Left hindlimb (tissue), 1 donor: ENCODE measurements around the gene KAT6B.

Experiments used
- DNase-seq: peaks from one replicate; pipeline ENCODE4 v3.0.0-alpha.2; 2018

The KAT6B gene

DNA sequence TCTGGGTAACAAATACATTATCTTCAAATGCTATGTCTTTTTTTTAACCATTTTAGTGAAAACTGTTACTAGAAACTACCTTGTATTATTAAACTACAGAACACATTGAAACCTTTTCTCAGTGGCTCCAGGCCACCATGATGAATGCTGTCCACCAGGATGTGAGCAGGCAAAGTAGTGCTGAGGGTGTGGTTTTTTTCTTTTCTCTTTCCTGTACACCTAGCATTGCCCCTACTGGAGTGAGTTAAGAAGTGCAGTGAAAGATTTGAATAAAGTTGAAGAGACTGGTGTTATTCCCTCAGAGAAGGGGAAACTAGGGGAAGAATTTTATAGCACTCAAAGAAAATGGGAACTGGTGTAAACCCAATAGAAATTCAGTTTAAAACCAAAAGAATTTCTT, 165.0 kb downstream of the KAT6B start:
- no peak for DNase-seq

DNA sequence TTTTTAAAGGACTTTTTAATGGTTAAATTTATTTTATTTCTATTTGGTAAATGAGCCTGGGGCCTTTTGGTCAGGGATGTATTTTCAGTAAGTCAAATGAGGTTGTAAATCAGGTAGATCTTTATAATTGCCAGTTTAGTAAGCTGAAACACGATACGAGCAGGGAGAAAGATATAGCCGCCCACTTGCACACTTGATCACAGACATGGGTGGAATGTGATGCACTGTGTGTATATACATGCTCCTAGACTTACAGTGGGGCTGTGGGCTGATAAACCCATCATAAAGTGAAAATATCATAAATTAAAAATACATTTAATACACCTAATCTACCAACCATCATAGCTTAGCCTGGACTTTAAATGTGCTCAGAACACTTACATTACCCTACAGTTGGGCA, 165.7 kb downstream of the KAT6B start:
- no peak for DNase-seq

DNA sequence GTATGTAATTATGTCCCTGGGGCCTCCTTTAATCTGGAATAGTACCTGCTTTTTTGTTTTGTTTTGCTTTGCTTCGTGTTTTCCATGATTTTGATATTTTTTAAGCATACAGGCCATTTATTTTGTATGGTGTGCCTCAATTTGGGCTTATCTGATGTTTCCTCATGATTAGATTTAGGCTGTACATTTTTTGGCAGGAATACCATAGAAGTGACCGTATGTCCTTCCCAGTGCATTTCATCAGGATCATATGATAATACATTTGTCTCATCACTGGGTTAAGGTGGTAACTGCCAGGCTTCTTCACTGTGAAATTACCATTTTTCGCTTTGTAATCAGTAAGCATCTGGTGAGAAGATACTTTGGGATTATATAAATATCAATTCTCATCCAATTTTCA, 167.2 kb downstream of the KAT6B start:
- DNase-seq = no peak

DNA sequence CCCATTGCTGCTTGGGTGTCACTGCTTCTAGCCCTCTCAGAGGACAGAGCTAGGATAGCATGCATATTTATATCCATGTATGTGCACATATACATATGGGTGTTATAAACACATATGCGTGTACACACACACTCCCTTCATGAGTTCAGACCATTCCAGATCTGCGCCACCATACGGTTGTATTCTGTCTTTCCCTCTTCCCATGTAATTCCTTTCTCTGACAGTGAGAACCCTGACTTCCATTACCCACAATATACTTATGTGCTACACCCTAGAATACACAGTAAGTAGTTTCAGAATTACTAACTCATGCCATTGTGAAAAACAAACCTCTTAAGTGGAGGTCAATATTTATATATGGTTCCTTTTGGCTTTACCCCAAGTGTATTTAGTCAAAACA, 168.5 kb downstream of the KAT6B start:
- DNase-seq = no peak

DNA sequence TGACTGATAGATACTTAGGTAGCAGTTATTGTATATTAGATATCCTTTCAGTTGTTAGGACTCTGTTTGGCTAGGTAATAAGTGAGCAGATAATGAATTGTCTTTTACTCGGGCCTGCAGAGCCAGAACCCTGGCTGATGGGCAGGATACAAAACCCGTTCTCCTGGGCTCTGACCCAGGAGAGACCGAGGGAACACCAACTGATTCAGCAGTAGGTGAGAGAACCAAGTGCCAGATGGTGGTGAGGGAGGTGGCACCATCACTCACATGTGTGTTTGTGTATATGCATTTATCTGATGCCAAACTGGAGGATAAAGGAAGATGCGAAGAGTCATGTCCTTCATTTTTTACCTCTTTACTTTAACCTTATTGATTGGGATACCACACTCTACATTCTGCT, 169.4 kb downstream of the KAT6B start:
- DNase-seq = no peak

DNA sequence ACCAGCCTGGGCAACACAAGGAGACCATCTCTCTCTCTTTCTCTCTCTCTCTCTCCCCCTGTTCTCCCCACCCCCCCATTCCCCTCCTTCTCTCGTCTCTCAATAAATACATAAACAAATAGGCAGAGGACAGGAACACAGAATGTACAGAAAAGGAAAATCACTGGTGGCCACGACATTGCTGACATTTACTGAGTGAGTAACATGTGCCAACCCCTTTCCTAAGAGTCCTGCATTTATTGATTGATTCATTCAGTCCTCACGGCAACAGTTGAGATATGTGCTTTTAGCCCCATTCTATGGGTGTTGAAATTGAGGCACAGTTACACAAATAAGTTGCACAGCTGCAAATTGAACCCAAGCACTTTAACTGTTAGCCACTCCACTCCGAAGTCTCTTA, 170.8 kb downstream of the KAT6B start:
- no peak for DNase-seq

DNA sequence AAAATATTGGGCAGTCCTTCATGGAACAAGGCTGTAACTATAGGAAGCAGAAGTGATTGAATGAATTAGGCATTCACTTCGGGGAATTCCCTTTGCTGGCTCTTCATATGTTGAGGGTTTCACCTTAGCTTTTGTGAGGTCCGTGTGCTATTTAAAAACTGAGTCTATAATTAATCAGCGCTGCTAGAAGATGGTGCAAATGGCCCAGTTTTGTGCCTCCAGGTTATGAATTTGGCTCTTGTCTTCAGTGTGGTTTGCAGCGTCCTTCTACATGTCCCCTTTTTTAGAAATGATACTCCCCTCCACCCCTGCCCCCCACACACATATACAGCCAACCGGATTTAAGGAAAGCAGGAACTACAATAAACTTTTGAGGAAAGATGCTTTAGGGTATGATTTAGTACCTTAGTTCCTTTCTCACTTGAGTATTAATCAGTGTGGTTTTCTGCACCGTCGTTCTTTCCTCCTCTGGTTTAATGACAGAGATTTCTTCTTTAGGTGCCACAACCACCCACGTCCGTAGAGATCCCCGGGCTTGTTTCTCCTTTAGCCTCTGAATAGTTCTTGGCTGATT, 174.4 kb downstream of the KAT6B start:
- DNase-seq = no peak

DNA sequence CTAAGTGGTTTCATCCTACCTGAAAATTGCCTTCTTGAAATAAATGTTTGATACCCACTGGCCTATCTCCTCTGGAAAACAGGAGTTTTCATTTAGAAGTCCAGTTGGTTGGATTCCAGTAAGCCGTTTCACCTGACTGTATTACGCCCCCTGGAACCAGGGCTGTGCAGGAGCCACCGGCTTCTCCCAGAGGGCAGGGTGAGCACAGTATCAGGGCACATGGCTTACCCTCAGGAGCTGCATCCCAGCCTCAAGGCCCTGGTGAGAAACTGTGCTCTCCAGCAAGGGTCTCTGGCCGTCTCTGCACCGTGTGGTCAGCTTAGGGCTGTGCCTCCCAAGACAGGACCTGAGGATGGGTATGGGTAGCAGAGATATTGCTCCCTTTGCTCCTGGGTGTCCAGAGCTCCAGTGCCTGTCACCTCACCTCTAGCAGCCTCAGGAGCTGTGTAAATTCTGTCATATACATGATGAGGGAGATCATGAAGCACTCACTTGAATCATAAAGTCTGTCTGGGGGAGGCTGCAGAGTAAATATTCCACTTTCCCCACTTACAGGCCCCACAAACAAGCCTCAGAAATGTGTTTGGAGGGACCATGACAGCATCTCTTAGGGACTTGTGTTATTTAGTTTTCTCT, 175.4 kb downstream of the KAT6B start:
- DNase-seq = no peak

DNA sequence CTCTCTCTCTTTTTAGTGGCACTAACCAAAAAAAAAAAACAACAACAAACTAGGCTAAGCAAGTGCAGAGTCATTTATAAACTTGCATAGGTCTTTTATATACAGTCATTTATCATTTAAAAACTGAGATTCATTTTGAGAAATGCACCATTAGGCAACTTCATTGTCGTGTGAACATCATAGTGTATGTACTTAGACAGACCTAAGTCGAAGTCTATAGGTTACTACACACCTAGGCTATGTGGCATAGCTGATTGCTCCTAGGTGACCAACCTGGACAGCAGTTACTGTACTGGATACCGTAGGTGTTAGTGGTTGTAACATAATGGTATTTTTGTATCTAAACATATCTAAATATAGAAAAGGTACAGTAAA, 175.9 kb downstream of the KAT6B start:
- no peak for DNase-seq

DNA sequence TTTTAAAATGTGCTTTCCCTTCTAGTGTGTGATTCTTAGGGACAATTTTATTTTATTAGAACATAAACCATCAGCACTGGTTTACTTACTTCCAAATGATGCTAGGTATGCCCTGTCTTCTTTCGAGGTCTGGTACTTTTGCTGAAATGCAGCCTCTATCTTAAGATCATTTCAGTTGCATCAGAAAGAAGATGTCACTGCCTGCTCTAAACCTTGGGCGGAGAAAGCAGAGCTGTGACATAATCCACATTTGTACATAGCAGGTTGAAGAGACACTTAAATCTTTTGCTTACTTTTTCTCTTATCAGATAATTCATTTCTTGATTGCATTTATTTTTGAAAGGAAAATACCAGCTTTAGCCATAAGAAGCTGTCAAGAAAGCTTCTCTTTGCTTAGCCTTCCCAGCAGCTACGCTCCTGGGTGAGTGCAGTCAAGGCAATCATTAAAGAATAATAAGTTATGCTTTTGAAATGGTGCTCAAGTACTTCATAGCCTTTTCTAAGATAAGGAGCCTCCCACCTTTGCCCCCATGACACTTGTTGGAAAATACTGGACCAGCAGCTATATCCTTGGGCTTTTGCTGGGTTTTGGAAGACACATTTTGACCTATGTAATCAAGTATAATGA, 176.7 kb downstream of the KAT6B start:
- DNase-seq = no peak

DNA sequence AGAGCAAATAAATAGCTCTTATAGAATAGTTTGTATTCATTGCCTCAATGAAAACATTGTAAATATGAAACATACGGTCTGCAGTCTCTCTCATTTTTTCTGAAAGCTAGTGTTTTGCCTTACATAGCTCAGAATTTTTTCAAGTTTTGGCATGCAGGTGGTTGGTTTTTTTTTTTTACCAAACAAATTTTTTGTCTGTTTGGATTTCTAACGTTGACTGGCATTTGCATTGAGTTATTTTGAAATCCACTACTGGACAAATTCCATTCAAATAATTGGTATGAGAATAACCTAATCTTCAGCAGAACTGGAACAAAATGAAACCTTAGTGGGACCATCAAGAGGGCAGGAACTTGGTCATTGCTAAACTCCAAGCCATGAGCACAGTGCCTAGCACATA, 177.5 kb downstream of the KAT6B start:
- no peak for DNase-seq

DNA sequence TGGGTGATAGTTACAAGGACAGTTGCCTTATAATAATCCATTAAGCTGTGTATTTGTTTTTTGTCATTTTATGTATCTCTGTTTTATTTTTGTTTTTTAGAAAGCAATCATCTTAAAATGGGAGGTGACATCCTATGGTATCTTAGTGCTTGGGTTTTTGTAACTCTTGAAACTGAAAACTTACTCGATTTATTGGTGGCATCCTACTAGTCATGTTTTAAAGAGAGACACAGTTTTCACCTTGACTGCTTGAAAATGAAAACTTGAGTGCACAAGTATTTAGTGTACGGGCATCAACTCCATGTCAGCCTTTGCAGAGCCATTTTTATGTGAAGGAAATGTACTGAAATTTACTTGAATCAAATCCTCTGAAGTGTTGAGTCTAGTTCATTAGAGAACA, 181.2 kb downstream of the KAT6B start:
- no peak for DNase-seq

DNA sequence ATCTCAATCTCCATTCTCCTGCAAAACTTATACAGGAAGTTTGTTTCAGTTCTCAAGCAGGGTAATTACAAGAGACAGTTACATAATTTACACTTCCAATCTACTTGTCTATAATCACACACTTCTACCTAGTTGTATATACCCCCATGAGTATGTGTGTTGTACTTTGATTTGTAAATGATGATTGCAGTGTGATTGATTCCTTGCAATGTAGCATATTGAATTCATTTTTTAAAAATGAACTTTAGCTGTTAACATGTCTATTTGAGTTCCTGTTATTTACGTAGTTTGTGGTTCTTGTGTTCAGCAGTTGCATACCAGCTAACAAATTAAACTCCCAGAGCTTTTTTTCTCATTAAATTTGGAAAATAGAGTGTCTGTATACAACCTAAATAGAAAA, 182.6 kb downstream of the KAT6B start:
- no peak for DNase-seq

DNA sequence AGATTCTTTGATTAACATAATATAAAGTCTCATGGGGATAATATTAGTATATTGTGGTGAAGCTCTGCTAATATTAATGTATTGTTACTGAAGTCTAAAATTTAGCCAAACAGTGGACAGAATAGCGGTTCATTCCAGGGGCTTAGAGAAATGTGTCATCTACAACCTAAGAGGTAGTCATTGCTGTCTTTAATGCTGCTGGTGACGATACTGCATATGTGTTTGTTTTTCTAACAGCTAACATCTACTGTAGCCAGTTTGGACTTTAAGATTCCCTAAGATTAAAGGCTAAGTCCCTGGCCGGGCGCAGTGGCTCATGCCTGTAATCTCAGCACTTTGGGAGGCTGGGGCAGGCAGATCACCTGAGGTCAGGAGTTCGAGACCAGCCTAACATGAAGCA, 183.0 kb downstream of the KAT6B start:
- DNase-seq = no peak

DNA sequence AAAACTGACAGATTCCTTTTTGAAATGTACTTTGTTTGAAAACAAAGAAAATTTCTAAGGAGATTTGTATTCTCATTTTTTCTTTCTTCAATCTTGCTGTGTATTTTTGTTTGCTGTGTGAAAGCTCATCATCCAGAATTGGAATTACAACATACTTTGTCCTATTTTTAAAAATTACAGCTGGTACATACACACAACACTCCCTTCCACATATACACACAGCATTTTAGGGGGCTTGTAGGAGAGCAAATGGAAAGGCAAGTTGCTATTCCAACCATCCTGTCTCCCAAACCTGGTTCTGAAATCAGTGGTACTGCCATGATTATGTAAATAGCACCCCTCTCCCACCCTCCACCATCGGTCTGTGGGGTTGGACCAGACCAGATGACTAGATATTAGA, 184.0 kb downstream of the KAT6B start:
- DNase-seq = no peak

DNA sequence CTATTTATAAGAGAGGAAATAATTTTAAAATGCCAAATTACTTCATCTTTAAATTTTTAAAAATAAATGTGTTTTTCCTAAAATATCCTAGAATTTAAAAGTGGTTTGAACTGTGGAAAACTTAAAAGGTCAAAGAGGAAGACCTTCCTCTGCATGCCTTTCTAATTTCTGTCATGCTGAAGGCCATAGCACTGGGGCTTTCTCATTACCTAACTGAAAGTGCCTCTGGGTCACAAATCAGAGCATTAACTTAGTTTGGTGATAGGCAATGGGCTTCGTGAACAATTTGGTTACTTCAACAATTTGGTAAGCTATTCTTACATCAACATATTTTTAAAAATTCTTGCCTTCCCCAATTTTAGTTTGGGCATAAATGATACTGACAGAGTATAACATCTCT, 184.8 kb downstream of the KAT6B start:
- DNase-seq = no peak

DNA sequence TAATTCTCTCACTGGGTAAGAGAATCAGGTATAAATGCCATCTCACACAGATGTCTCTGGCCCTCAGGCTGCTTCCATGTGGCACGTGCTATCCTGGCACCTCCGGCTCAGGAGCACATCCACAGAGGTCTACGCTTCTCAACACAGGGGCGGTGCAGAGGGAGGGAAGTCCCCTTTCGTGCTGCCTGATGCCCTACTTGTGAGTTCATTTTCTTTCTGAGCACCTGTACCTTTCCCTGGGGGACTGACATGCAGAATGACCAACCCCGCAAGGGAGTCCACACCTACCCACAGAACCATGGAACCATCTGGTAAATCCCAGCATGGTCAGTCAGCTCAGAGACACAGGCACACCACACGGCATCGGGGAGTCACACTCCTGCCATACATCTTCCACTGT, 186.1 kb downstream of the KAT6B start:
- DNase-seq = no peak

DNA sequence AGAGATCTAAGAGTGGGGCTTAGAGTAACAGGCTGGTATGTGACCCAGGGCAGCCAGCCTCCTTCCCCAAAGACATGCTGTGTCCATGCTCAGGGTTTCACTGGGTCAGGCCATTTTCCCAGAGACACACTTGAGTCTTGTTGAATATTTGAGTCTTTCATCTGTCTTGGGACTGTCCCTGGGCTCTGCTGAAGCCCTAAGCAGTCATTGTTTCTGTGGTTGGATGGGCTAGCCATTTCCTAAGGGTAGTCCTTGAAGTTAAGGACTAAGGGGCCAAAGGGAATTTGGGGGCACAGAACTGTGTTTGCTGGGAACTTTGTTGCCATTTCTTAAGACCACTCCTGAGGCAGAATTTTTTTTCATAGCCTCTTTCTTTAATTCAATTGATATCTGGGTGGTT, 186.6 kb downstream of the KAT6B start:
- DNase-seq = no peak

DNA sequence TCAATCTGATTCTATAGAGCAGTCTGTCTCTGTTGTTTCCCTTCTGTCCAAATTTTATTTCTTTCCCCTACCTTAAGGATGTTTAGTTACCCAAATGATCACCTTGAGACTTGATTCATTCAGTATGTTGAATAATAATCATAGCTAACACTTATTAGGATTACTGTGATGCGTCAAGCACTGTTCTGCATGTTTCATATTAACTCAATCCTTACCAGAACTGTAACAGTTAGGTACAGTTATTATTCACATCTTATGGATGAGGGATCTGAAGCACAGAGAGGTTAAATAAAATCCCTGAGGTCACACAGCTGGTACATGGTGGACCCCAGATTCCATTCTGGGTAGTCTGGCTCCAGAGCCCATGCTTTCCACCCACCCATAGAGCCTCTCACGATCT, 187.1 kb downstream of the KAT6B start:
- no peak for DNase-seq

DNA sequence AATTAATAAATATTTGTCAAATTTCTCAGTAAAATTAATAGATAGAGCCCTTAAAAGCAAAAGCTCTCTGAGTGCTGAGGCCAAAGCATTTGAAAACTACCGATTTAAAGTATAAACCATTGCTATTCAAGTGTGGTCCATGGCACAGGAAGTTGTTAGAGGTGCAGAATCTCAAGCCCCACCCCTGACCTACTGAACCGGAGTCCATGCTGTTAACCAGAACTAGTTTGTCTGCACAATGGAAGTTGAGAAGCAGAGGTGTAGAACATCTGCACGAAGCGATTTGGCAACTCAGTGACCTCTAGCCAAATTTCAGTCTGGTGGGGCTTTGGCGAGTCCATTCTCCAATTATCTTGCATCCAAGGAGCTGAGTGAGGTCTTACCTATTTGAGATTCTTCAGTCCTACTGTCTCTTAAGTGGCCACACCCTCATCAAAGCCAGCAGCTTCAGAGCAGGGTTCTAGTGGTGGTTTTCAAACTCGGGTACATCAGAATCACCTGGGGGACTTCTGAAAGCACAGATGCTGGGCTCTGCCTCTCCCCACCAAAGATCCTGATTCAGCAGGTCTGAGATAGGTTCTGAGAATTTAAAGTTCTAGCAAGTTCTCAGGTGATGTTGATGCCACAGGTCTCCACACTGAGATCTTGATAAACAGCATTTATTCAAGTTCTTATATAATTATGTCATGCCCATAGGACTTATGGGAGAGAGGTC, 188.3 kb downstream of the KAT6B start:
- DNase-seq = no peak

DNA sequence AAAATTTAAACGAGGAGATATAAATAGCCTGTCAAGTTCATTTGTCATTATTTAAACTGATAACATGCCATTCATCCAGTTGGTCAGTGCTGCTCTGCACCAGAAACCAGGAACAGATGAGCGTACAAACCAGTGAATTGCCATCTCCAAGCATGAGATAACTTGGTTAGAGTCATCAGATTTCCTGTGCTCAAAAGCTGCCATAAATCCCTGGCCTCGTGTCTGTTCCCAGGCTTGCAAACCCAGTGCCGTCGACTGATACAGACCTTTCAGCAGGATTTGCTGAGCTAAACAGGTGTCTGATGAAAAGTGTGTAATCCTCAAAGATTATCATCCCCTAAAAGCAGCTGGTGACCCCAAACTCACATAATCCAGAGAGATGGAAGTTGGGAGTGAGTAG, 189.0 kb downstream of the KAT6B start:
- DNase-seq = no peak

DNA sequence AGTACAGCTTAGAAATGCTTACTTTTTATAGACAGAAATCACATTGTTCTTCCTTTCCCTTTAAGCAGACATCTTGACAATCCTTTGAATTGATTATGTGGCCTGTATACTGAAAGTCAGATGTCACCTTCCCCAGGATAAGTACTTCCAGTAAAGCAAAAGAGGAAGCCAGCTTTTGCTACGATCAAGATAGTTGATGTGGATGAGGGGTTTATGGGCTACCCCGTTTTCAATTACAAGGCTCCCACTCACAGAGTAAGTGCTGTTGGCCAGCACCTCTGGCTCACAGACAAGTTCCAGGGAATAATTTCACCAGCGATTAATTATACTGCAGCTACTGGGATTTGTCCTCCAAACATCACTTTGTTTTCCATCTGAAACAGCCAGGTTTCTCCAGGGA, 189.9 kb downstream of the KAT6B start:
- DNase-seq = no peak

DNA sequence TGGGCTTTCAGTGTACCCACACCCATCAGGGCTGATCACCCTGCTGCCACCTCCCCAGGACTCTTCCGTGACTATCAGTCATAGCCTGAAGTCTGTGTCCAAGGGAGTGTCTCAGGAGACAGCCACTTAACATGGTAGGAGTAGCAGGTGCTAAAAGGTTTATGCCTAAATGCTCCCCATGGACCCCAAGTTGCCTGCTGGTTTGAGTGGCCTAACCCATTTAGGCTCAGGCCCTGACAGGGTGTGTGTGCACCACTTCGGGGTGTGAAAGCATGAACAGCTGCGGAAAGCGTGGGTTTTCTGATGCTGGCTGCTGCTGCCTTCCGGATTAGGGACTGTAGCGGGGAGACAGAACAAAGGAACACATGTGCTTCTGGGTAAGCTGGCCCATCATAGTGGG, 191.9 kb downstream of the KAT6B start:
- DNase-seq = no peak

DNA sequence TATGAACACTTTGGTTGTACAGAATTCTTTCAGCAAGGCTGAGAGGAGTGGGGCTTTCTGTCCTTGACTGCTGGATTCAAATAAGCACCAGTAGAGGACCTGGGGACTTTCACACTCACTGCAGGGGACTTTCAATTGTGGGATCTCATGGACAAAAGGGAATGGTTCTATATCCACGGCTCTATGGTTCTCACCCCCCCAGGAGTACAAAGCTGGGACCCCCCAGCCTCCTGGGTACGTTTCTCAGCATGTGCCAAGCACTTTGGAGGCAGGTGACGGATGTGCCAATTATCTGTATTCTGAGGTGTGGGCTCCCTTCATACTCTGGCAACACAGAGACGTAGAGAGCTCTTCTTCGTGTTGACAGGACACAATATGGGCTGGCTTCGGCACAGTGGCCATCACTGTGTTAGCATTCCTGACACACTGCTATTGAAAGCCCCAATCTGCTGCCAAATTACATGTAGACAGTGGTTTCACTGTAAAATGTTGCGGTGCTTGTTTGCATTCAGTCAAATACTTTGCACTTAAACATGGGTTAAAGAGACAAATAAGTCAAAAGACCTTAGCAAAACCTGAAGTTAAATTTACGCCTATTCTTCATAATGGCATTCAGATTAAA, 192.4 kb downstream of the KAT6B start:
- no peak for DNase-seq
